CD4-positive, alpha-beta T cell treated with Interleukin-15 for 4 hours (primary cell): Measurements from ENCODE around the gene PI4KB.

Experiments used
- DNase-seq: peaks from one replicate; pipeline ENCODE4 v3.0.0-alpha.2; 2020; ENCODE audit warnings: low spot score

The PI4KB gene

GRCh38 chr1:151311589-151312331 lies 15.5 kb downstream of the PI4KB start:
- DNase-seq = peak; percentile 88

GRCh38 chr1:151311011-151311410 lies 16.2 kb downstream of the PI4KB start:
- DNase-seq = no peak

DNA sequence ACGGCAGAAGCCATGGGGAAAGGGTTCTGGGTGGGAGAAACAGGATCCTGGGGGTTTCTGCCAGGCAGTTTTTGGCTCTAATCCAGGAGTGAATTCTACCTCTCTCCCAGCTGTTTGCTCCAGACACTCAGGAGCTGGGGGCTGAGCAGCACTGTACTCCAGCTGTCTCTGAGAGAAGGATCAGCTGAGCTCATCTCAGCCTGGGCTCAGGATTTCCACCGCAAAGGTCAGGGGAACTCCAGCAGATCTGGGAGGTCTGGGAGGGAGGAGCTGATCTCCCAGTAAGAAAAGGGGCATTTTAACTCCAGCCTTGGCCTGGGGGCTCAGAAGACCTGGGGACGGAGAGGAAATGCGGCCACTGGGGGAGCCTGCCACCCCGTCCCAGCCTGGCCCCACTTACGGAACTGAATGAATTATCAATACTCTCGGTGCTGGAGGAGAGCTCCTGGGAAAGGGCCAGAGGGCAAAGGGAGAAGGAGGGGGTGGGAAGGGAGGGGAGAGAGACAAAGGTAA lies 17.3 kb downstream of the PI4KB start:
- DNase-seq = no peak

- no peak for DNase-seq
Observed at GRCh38 chr1:151294742-151295462, 32.3 kb downstream of the PI4KB start.

- no peak for DNase-seq
Observed at GRCh38 chr1:151293093-151293492, 34.1 kb downstream of the PI4KB start.

GRCh38 chr1:151292207-151293030 lies 34.8 kb downstream of the PI4KB start:
- DNase-seq = no peak

DNA sequence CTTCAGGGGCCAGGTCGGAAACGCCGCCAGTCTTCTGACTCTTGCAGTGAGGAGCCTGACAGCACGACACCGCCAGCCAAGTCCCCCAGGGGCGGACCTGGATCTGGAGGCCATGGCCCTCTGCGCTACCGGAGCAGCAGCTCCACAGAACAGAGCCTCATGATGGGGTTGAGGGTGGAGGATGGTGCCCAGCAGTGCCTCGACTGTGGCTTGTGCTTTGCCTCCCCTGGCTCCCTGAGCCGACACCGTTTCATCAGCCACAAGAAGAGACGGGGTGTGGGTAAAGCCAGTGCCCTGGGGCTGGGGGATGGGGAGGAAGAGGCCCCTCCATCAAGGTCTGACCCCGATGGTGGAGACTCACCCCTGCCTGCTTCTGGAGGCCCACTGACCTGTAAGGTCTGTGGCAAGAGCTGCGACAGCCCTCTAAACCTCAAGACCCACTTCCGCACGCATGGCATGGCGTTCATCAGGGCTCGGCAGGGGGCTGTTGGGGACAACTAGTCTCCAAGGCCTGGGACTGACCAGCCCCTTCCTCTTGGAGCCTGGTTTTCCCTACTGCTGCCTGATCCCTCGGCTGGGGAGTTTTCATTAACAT lies 36.4 kb downstream of the PI4KB start:
- DNase-seq = no peak

- DNase-seq = no peak
Observed at GRCh38 chr1:151289991-151290708, 37.1 kb downstream of the PI4KB start.

DNA sequence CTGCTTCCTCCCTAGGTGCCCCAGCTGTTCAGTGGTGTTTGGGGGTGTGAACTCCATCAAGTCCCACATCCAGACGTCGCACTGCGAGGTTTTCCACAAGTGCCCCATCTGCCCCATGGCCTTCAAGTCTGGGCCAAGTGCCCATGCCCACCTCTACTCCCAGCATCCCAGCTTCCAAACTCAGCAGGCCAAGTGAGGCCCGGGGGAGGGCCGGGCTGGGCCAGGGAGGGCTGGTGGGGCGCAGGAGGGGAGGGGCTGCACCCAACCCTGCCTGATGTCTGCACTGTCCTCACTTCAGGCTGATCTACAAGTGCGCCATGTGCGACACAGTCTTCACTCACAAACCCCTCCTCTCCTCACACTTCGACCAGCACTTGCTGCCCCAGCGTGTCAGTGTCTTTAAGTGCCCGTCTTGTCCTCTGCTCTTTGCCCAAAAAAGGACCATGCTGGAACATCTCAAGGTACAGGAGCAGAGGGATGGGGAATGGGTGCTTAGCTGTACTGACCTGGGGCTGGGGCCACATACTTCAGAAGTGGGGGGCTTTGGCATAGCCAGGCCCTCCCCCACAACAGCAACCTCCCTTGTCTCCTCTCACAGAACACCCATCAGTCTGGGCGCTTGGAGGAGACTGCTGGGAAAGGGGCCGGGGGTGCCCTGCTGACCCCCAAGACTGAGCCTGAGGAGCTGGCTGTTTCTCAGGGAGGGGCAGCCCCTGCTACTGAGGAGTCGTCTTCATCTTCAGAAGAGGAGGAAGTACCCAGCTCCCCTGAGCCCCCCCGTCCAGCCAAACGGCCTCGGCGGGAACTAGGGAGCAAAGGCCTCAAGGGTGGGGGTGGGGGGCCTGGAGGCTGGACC lies 37.9 kb downstream of the PI4KB start:
- DNase-seq = no peak

- no peak for DNase-seq
Observed at GRCh38 chr1:151288502-151288901, 38.7 kb downstream of the PI4KB start.

DNA sequence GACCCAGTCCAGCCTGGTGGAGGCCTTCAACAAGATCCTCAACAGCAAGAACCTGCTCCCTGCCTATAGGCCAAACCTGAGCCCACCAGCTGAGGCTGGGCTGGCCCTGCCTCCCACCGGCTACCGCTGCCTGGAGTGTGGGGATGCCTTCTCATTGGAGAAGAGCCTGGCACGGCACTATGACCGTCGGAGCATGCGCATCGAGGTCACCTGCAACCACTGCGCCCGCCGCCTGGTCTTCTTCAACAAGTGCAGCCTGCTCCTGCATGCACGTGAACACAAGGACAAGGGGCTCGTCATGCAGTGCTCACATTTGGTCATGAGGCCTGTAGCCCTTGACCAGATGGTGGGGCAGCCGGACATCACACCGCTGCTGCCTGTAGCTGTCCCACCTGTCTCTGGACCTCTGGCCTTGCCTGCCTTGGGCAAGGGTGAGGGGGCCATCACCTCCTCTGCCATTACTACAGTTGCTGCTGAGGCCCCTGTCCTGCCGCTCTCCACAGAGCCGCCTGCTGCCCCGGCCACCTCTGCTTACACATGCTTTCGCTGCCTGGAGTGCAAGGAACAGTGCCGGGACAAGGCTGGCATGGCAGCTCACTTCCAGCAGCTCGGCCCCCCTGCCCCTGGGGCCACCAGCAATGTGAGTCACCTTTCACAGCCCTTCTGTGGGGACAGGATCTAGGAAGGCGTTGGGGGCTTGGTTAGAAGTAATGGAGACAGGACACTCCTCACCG lies 39.3 kb downstream of the PI4KB start:
- no peak for DNase-seq

GRCh38 chr1:151287341-151287699 lies 39.9 kb downstream of the PI4KB start:
- DNase-seq = no peak

DNA sequence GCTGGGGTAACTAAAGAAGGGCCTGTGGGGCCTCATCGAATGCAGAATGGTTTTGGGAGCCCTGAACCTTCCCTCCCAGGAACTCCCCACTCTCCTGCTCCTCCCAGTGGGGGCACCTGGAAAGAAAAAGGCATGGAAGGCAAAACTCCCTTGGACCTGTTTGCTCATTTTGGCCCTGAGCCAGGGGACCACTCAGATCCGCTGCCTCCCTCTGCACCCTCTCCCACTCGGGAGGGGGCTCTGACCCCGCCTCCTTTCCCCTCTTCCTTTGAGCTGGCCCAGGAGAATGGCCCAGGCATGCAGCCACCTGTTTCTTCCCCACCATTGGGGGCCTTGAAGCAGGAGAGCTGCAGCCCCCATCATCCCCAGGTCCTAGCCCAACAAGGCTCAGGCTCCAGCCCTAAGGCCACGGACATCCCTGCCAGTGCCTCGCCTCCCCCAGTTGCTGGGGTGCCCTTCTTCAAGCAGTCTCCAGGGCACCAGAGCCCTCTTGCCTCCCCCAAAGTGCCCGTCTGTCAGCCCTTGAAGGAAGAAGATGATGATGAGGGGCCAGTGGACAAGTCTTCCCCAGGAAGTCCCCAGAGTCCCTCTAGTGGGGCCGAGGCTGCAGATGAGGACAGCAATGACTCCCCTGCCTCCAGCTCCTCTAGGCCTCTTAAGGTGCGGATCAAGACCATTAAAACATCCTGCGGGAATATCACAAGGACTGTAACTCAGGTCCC lies 40.4 kb downstream of the PI4KB start:
- DNase-seq = no peak

- DNase-seq = no peak
Observed at GRCh38 chr1:151284013-151284577, 43.1 kb downstream of the PI4KB start.

DNA sequence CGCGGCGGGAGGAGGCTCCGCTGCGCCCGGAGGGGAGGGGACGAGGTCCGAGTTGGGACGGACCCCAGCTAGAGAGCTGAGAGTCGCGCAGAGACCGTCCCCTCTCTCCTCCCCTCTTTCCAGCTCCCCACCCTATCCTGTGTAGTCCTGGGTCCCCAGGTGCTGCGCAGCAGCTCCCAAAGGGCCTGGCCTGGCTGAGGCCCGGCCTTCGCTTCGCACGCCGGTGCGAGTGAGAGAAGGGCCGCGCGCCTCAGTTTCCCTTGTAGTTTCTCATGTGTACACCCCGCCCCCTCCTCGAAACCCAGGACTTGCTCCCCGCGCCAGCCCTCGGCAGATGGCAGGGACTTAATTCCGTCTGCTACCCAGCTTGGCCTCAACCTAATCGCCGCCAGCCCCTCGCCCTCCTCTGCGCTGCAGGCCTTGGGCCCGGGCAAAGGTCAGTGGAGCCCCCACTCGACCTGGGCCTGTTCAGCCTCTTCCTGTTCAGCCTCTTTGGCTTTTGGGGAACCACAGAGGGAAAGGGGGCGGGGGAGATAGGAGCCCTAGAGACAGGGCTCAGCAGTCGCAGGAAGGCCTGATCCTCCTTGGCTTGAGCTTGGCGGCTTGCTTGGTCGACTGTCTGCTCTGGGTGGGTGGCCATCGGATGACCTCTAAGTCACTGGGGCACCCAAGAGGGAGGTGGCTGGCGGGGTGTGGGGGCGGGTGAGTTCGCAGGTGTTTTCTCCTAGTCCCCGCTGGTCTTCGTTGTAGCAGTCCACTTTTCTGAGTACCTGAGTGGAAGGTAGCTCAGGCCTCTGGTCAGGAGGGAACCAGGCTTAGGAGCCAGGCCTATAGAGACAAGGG lies 44.1 kb downstream of the PI4KB start:
- peak; percentile 11 for DNase-seq

DNA sequence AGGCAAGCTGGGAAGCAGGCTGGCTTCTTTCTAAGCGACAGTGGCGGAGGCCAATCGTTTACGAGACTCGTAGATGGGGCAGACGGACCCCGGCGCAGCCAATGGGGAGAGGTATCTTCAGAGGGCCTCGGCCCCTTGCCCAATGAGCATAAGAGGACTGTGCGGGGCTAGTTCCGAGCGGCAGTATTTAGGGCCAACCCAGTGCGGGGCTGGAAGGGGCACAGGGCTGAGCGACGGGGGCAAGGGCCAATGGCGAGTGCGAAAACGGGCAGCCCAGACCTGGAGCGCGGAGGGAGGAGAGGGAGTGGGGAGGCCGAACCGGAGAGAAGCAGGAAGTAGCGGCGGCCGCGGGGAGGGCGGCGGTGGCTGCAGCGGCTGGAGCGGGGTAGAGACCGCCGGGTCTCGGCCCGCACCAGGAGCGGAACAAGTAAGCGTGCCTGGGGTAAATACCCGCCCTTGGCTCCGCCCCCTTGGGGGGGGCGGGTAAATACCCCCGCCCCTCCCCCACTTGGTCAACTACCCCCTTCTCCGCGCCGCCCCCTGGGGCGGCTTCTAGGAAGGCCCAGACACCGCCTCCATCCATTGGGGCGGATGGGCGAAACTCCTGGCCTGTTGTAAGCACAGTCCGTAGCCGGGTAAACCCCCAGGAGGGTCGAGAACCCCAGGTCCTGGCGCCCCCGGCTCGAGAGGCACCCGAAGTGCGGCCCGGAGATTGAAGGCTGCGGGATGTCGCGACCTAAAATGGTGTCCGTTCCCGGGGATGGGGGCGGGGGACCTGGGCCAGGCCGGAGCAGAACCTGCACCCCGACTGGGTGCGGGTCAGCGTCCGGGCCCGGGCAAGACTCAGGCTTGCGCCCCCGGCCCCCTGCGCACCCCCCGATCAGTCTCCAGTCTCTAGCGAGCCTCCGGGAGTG lies 45.0 kb downstream of the PI4KB start, which contains the start of gene ZNF687:
ZNF687 (plus strand) TSS at position 331 of the 914 bp plus-strand sequence. CDS start 3,993 bp downstream, outside the sequence.
- DNase-seq = peak; percentile 99
